Measurements from ENCODE around the gene RAB27A.

Gene RAB27A

DNA sequence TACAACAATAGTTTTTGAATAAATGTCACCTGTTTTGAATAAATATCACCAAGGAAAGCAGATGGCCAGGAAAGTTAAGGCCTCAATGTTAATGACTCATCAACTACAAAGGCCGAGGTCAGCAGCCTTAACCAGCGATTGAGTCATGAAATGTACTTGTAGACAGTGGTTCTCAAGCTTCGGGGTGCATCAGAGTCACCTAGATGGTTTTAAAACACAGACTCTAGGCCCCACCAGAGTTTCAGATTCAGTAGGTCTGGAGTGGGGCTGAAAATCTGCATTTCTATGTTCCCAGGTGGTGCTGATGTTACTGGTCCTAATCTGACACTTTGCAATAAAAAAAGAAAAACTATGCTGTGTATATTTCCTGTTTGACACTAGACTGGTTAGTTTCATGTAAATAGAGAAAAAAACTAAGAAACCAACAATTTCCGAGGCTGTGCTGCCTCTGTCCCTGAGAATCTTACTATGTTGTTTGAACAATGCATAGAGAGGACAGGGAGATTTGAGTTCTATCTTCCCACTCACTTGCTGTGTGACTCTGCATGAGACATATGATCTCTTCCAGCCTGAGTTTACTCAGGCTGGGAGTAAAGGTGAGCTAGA, 9.8 kb downstream of the RAB27A start:
- no peaks in the 10 kb centered on the region for H3K36me3 ChIP-seq (ENCODE audit: control insufficient read depth, low read depth, low read length)
- peaks cover 7% of the 10 kb centered on the region for H3K4me1 ChIP-seq (ENCODE audit: control insufficient read depth, low read depth, low read length)
- no peak overlapping the region for H3K27ac ChIP-seq (ENCODE audit: low read length)
- H3K27me3 ChIP-seq (ENCODE audit: control insufficient read depth, insufficient read depth, low read length): no peaks in the 10 kb centered on the region
- no peaks in the 10 kb centered on the region for H3K9me3 ChIP-seq (ENCODE audit: control insufficient read depth, low read depth, low read length)
- no peak overlapping the region for H3K9ac ChIP-seq (ENCODE audit: low read length)
- no peak overlapping the region for H3K4me3 ChIP-seq (ENCODE audit: low read length)

DNA sequence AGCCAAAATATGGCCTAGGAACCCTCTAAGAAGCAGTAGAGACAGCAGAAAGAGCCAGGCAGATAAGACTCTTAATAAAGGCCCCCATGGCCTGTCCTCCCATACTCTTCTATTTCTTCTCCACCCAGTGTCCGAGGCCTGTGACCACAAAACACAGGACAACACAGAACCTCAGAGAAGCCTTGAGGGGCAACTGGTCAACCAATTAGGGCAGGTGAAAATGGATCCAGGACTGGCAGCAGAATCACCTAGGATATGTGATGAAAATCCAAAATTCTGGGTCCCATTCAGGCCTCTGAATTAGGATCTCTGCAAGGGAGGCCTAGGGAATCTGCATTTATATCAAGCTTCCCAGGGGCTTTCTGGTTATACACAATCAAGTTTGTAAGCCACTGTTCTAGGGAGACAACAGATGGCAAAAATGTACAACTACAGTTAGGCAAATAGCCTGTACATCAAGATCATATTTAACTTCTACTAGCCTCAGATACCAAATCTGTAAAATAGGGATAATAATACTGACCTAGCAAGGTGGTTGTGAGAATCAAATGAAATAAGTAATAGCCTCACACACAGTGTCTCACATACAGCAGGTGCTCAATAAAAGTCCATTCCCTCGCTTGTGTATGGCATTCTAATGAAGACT, 10.4 kb downstream of the RAB27A start:
- no peaks in the 10 kb centered on the region for H3K27me3 ChIP-seq (ENCODE audit: control insufficient read depth, insufficient read depth, low read length)
- no peak overlapping the region for H3K27ac ChIP-seq (ENCODE audit: low read length)
- H3K9me3 ChIP-seq (ENCODE audit: control insufficient read depth, low read depth, low read length): no peaks in the 10 kb centered on the region
- no peaks in the 10 kb centered on the region for H3K36me3 ChIP-seq (ENCODE audit: control insufficient read depth, low read depth, low read length)
- no peak overlapping the region for H3K9ac ChIP-seq (ENCODE audit: low read length)
- peaks cover under 1% of the 10 kb centered on the region for H3K4me1 ChIP-seq (ENCODE audit: control insufficient read depth, low read depth, low read length)
- H3K4me3 ChIP-seq (ENCODE audit: low read length): no peak overlapping the region

DNA sequence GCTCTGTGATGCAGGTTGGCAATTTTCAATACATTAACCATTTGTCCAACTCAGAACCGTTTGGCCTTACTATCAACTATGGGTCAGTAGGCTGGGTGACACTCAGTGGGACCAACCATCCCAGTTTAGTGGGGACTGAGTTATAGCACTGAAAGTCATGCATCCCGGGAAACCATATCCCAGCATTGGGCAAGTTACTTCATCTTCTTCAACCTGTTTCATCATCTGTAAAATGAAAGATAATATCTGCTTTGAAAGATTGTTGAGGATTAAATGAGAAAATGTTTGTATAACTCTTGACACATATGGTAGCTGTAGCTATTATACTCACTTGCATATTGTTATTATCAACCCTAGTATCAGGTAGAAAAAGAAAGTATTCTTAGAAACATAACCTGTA, 11.9 kb downstream of the RAB27A start:
- no peak overlapping the region for H3K9ac ChIP-seq (ENCODE audit: low read length)
- no peaks in the 10 kb centered on the region for H3K27me3 ChIP-seq (ENCODE audit: control insufficient read depth, insufficient read depth, low read length)
- H3K27ac ChIP-seq (ENCODE audit: low read length): no peak overlapping the region
- no peak overlapping the region for H3K4me3 ChIP-seq (ENCODE audit: low read length)
- no peaks in the 10 kb centered on the region for H3K9me3 ChIP-seq (ENCODE audit: control insufficient read depth, low read depth, low read length)
- no peaks in the 10 kb centered on the region for H3K36me3 ChIP-seq (ENCODE audit: control insufficient read depth, low read depth, low read length)
- H3K4me1 ChIP-seq (ENCODE audit: control insufficient read depth, low read depth, low read length): no peaks in the 10 kb centered on the region

DNA sequence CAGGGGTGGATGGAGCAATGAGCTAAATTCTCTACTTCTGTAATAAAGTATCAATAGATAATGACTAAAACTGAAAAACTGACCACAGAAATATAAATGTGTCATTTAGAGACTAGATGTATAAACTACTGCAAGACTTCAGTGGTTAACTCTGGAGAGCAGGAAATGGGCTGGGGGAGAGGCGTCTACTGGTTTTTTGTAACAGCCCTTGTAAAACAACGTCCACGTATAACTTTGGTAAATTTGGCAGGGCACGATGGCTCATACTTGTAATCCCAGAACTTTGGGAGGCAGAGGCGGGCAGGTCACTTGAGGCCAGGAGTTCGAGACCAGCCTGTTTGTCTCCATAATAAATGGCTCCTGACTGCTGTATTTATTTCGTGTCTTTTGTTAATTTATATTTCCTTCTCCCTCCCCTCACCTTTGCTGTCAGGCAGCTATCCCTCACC, 12.5 kb downstream of the RAB27A start:
- Histone ChIP-seq H3K9ac (ENCODE audit: low read length) (no peak overlapping the region), H3K27ac (ENCODE audit: low read length) (no peak overlapping the region), H3K27me3 (ENCODE audit: control insufficient read depth, insufficient read depth, low read length) (no peaks in the 10 kb centered on the region), H3K4me1 (ENCODE audit: control insufficient read depth, low read depth, low read length) (no peaks in the 10 kb centered on the region), H3K4me3 (ENCODE audit: low read length) (no peak overlapping the region), H3K9me3 (ENCODE audit: control insufficient read depth, low read depth, low read length) (no peaks in the 10 kb centered on the region), H3K36me3 (ENCODE audit: control insufficient read depth, low read depth, low read length) (no peaks in the 10 kb centered on the region)

DNA sequence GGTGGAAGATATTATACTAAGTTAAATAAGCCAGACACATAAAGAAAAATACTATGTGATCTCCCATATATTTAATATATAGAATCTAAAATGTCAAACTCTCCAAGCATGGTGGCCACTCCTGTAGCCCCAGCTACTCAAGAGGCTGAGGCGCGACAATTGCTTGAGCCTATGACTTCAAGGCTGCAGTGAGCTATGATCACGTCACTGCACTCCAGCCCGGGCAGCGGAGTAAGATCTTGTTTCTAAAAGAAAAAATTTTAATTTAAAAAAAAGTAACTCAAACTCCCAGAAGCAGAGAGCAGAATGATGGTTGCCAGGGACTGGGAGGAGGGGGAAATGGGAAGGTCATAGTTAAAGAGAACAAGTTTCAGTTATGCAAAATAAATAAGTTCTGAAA, 13.3 kb downstream of the RAB27A start:
- H3K27ac ChIP-seq (ENCODE audit: low read length): no peak overlapping the region
- no peaks in the 10 kb centered on the region for H3K27me3 ChIP-seq (ENCODE audit: control insufficient read depth, insufficient read depth, low read length)
- H3K36me3 ChIP-seq (ENCODE audit: control insufficient read depth, low read depth, low read length): no peaks in the 10 kb centered on the region
- no peaks in the 10 kb centered on the region for H3K4me1 ChIP-seq (ENCODE audit: control insufficient read depth, low read depth, low read length)
- H3K4me3 ChIP-seq (ENCODE audit: low read length): no peak overlapping the region
- no peaks in the 10 kb centered on the region for H3K9me3 ChIP-seq (ENCODE audit: control insufficient read depth, low read depth, low read length)
- H3K9ac ChIP-seq (ENCODE audit: low read length): no peak overlapping the region

DNA sequence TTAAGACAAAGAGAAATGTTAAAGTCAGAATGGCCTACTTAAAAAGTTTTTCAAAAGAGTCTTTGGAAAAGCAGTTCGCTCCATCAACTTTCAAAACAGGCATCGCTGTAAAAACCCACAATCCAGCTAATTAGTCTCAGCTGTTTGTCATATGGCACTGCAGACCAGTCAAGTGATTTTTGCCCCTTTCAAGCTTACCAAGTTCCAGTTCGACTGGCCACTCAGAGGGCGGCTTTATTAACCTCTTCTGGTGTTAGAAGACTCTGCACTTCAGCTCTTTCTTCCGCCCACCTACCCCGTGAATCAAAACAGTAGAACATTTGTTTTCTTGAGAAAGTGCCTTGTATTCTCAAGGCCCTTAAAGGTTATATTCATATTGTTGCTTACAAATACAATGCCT, 19.3 kb downstream of the RAB27A start:
- H3K36me3 ChIP-seq (ENCODE audit: control insufficient read depth, low read depth, low read length): no peaks in the 10 kb centered on the region
- no peak overlapping the region for H3K4me3 ChIP-seq (ENCODE audit: low read length)
- no peaks in the 10 kb centered on the region for H3K27me3 ChIP-seq (ENCODE audit: control insufficient read depth, insufficient read depth, low read length)
- no peaks in the 10 kb centered on the region for H3K4me1 ChIP-seq (ENCODE audit: control insufficient read depth, low read depth, low read length)
- no peak overlapping the region for H3K9ac ChIP-seq (ENCODE audit: low read length)
- no peak overlapping the region for H3K27ac ChIP-seq (ENCODE audit: low read length)
- H3K9me3 ChIP-seq (ENCODE audit: control insufficient read depth, low read depth, low read length): no peaks in the 10 kb centered on the region

DNA sequence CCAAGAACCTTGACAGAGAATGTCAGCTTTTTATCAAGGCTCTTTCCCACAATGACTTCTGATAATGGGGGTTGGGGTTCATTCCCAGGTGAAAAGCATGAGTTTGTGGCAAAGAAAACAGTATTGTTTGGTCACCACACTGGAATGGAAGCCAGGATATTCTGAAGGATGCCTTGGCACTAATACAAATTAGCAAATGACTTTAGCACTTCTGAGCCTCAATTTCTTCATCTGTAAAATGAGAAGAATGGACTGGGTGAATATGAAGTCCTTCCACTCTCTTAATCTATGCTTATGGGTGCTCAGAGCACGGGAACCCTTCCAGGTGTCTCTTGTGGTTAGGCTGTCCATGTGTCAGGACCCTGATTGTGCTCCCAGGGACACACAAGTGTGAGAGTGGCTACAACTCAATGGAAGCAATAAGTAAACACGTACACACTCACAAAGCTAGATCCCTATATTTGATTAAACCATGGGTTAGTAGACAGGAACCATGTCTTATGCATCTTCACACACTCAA, 21.4 kb downstream of the RAB27A start:
- no peaks in the 10 kb centered on the region for H3K4me1 ChIP-seq (ENCODE audit: control insufficient read depth, low read depth, low read length)

DNA sequence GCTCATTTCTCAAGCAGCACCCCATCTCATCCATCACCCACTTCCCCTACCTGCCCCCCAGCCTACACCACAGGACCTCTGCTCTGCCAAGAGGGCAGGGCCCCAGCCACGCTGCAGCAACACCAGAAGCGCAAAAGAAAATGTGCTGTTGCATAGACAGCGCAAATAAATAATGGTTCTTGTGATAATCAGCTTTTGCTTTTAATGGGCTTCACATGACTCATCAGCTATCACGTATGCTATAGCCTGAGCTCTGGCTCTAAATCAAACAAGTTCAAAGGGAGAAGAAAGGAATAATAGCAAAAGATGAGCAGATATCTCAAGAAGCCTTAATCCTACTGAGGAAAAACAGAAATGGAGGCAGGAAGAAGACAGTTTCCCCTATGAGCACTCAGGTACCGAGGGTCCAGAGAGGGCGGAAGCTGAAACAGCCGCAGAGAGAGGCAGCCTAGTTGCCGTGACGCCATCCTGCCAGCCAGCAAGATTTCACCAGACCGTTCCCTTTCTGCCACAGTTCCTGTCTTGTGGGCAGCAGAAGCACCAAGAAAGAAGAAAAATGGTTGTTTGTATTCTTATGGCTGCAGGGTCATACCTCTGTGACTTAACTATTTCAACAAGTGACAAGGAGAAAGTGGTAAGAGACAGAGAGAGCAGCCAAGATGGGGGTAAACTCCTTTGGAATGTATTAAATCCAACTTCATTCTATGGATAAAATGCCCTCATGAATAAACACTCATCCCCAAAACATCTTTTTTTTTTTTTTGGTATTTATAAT, 22.0 kb downstream of the RAB27A start:
- Histone ChIP-seq H3K36me3 (ENCODE audit: control insufficient read depth, low read depth, low read length) (no peaks in the 10 kb centered on the region), H3K9me3 (ENCODE audit: control insufficient read depth, low read depth, low read length) (no peaks in the 10 kb centered on the region), H3K27me3 (ENCODE audit: control insufficient read depth, insufficient read depth, low read length) (no peaks in the 10 kb centered on the region), H3K4me1 (ENCODE audit: control insufficient read depth, low read depth, low read length) (no peaks in the 10 kb centered on the region), H3K4me3 (ENCODE audit: low read length) (no peak overlapping the region), H3K9ac (ENCODE audit: low read length) (no peak overlapping the region), H3K27ac (ENCODE audit: low read length) (no peak overlapping the region)

More for the DNA sequence above, 21.4 kb downstream of the RAB27A start:
- Histone ChIP-seq H3K9me3 (ENCODE audit: control insufficient read depth, low read depth, low read length) (no peaks in the 10 kb centered on the region), H3K4me3 (ENCODE audit: low read length) (no peak overlapping the region), H3K27ac (ENCODE audit: low read length) (no peak overlapping the region), H3K9ac (ENCODE audit: low read length) (no peak overlapping the region), H3K27me3 (ENCODE audit: control insufficient read depth, insufficient read depth, low read length) (no peaks in the 10 kb centered on the region), H3K36me3 (ENCODE audit: control insufficient read depth, low read depth, low read length) (no peaks in the 10 kb centered on the region)

DNA sequence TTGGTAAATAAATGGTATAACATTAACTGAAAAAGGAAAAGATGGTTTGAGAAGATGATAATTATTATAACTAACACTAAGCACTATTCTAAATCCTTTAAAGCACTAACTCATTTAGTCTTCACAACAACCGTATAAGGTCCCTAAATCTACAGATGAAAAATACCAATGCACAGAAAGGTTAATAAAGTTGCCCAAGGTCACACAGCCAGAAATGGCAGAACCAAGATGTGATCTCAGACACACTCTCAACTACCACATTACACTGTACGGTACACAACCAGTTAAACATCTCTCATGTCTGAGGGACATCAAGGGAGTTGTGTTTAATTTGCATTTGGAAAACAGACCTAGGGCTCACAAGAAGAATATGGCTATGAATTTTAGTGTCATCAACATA, 23.1 kb downstream of the RAB27A start:
- Histone ChIP-seq H3K4me3 (ENCODE audit: low read length) (no peak overlapping the region), H3K27ac (ENCODE audit: low read length) (no peak overlapping the region), H3K9ac (ENCODE audit: low read length) (no peak overlapping the region), H3K4me1 (ENCODE audit: control insufficient read depth, low read depth, low read length) (no peaks in the 10 kb centered on the region), H3K9me3 (ENCODE audit: control insufficient read depth, low read depth, low read length) (no peaks in the 10 kb centered on the region), H3K27me3 (ENCODE audit: control insufficient read depth, insufficient read depth, low read length) (no peaks in the 10 kb centered on the region), H3K36me3 (ENCODE audit: control insufficient read depth, low read depth, low read length) (no peaks in the 10 kb centered on the region)

DNA sequence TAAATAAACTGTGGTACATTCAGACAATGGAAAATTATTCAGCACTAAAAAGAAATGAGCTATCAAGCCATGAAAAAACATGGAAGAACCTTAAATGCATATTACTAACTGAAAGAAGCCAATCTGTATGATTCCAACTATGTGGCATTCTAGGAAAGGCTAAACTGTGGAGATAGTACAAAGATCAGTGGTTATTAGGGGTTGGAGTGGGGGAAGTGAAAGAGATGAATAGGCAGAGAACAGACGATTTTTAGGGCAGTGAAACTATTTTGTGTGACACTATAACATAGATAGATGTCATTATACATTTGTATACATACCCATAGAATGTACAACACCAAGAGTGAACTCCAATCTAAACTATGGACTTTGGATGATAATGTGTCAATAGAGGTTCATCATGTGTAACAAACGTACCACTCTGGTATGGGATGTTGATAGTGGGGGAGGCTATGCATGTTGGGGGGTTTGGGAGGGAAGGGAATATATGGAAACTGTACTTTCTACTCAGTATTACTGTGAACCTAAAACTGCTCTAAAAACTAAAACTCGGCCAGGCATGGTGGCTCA, 29.0 kb downstream of the RAB27A start:
- Histone ChIP-seq H3K4me3 (ENCODE audit: low read length) (no peak overlapping the region), H3K27ac (ENCODE audit: low read length) (no peak overlapping the region), H3K36me3 (ENCODE audit: control insufficient read depth, low read depth, low read length) (no peaks in the 10 kb centered on the region), H3K9ac (ENCODE audit: low read length) (no peak overlapping the region), H3K9me3 (ENCODE audit: control insufficient read depth, low read depth, low read length) (no peaks in the 10 kb centered on the region), H3K27me3 (ENCODE audit: control insufficient read depth, insufficient read depth, low read length) (no peaks in the 10 kb centered on the region), H3K4me1 (ENCODE audit: control insufficient read depth, low read depth, low read length) (no peaks in the 10 kb centered on the region)

DNA sequence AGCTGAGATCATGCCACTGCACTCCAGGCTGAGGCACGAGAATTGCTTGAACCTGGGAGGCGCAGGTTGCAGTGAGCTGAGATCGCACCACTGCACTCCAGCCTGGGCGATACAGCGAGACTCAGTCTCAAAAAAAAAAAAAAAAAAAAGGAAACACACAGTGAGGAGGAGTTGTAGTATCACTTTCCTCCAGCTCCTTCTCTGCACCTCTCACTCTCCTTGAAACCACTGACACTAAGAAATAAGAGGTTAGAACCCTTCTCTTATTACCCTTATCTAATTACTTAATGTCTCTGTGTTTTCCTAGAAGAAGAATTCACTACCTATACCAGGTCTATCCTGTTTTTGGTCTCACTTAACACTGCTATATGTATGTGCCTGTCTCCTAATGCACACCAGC, 31.7 kb downstream of the RAB27A start:
- H3K27me3 ChIP-seq (ENCODE audit: control insufficient read depth, insufficient read depth, low read length): no peaks in the 10 kb centered on the region
- H3K4me3 ChIP-seq (ENCODE audit: low read length): no peak overlapping the region
- H3K9ac ChIP-seq (ENCODE audit: low read length): no peak overlapping the region
- no peaks in the 10 kb centered on the region for H3K9me3 ChIP-seq (ENCODE audit: control insufficient read depth, low read depth, low read length)
- H3K27ac ChIP-seq (ENCODE audit: low read length): no peak overlapping the region
- no peaks in the 10 kb centered on the region for H3K4me1 ChIP-seq (ENCODE audit: control insufficient read depth, low read depth, low read length)
- no peaks in the 10 kb centered on the region for H3K36me3 ChIP-seq (ENCODE audit: control insufficient read depth, low read depth, low read length)
